HG02884 (cell line): ENCODE measurements around the gene AXL.
"Not testable (repeated sequence)": the region's sequence is repeated elsewhere in the genome, so short reads cannot be mapped to it uniquely, and the experiment has no call there.

Experiments used
- ATAC-seq: cut with Tn5 transposase; IDR thresholded peaks from one replicate; pipeline ENCODE4 v1.9.1; 2021; ENCODE audit warnings: mild to moderate bottlenecking, moderate library complexity; ENCODE audit not compliant: unreplicated experiment

The AXL gene

GRCh38 chr19:41218615-41219507 is at the start of gene AXL:
Gene AXL, plus strand, starts transcription at chr19:41219223. Its CDS starts 170 bp downstream, at chr19:41219393.
- ATAC-seq: no peak

- no peak for ATAC-seq
Observed at GRCh38 chr19:41172297-41173164, 46.5 kb upstream of the AXL start.

DNA sequence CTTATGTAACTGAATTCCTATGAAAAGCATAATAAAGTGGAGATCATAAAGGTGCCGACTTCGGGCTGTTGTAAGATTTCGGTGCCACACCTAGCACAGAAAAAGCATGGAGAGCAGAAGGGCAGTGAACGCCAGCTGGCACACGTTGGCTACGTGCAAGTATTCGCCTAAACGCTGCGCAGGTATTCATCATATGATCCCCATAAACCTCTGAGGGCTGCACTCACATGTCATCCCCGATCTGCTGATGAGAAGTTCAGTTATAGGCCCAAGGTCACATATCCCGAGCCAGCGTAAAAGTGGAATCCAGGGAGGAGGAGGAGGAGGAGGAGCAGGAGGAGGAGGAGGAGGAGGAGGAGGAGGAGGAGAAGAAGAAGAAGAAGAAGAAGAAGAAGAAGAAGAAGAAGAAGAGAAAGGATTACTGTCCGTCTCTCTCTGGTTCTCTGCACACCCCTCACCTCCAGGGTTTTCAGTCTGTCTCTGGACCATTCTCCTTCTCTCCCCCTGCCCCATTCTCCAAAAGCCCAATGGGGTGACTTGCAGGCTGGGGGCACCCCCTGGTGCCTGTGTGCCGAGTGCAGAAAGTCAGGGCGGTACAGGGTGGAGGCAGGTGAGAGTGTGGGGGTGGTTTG is 44.6 kb upstream of the AXL start:
- ATAC-seq: no peak

DNA sequence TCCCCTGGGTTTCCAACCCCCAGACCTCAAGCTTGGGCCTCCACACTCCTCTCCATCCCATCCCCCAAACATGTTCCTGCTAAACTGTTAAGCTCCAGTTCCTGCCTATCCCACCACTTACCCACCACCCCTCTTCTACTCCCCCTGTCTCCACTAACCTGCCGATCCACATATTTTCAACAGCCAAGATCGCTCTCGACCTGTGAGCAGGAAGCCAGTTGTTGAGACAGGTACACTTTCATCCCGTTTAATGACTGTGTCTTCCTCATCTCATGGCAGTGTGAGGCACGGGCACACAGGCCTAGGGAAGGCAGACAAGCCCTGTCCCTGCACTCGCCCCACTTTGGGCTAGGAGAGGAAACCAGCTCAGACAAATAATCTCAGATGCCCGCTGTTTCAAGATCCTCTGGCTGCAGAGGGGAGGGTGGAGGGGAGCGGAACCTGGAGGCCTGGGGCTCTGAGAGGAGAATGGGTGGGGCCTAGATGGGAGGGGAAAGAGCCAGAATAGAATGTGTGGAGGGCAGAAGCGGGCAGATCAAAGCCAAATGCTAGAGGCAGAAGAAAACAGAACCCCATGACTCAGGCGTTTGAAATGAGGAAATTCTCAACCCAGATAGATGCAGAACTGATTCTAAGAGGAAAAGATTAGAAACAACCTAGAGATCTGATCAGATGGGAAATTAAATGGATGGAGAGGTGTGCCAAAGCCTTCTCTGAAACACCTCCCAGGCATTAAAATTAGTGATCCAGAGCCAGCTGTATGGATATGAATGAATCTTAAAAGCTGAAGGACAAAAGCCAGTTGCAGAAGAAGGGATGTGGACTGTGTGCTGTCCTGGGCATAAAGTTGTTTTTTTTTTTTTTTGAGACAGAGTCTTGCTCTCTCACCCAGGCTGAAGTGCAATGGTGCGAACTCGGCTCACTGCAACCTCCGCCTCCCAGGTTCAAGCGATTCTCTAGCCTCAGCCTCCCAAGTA is 42.9 kb upstream of the AXL start:
- no peak for ATAC-seq

DNA sequence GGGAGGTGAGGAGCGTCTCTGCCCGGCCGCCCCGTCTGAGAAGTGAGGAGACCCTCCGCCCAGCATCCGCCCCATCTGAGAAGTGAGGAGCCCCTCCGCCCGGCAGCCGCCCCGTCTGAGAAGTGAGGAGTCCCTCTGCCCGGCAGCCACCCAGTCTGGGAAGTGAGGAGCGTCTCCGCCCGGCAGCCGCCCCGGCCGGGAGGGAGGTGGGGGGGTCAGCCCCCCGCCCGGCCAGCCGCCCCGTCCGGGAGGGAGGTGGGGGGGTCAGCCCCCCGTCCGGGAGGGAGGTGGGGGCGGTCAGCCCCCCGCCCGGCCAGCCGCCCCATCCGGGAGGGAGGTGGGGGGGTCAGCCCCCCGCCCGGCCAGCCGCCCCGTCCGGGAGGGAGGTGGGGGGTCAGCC is 38.9 kb upstream of the AXL start:
- not testable (repeated sequence) for ATAC-seq

DNA sequence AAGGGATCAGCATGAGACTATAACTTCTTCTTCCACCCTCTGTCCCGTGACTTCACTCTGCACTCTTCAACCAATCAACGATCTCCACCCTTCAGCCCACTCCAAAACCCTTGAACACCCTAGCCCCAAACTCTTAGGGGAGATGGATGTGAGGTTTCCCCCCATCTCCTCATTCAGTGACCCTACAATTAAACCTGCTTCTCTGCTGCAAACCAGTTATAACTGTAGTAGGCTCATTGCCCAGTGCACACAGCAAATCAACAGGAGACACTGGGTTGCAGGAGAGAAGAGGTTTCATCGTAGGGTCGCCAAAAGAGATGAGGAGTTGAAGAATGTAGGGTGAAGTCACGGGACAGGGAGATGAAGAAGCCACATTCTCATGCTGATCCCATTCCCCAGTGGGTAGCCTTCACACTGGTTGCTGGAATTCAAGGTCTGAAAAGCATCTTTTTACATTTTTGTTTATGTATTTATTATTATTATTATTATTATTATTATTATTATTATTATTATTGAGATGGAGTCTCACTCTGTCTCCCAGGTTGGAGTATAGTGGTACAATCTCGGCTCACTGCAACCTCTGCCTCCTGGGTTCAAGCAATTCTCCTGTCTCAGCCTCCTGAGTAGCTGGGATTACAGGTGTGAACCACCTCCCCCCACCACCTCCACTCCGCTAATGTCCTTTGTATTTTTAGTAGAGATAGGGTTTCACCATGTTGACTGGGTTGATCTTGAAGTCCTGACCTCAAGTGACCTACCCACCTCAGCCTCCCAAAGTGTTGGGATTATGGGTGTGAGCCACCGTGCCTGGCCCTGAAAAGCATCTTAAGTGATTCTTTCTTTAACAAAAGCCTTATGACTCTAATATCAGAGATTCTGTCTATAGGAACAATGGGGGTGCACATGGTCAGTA is 31.8 kb upstream of the AXL start:
- ATAC-seq: no peak

DNA sequence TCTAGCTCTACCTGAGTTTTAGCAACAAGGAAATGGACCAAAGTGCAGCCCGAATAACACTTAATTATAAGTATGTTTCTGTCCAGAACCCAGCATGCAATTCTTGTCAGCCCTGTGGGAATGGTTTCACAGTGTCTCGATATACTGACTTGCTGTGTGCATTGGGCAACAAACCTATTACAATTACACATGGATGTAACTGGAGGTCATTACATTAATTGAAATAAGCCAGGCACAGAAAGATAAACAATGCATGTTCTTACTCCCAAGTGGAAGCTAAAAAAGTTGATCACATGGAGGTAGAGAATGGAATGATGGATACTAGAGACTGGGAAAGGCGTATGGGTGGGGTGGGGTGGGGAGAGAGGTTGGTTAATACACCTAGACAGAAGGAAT is 31.1 kb upstream of the AXL start:
- ATAC-seq: no peak

DNA sequence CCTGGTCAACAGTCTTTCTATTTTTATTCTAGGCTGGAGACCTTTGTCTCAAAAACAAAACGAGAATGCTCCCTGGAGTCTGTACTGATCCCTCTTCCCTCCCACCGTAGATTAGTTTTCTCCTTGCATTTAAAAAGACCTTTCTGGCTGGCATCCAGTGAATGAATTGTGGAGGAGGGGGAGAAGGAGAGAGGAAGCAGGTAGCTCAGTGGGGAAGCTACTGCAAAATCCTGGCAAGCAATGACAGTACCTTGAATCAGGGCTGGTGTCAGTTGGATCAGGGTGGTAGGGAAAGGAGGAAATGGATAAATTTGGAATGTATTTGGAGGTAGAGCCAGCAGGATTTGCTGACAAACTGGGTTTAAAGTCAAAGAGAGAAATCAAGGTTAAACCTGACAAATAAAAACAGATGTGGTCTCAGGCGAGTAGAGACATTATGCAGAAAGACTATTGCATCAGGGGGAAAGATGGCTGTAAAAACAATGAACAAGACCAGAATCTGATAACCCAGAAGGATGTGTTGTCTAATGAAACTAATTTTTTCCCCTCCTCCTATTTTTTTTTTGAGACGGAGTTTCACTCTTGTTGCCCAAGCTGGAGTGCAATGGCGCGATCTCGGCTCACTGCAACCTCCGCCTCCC is 29.5 kb upstream of the AXL start:
- ATAC-seq: no peak

GRCh38 chr19:41192574-41193429 is 26.2 kb upstream of the AXL start, which contains the start of gene CYP2S1:
Gene CYP2S1, plus strand, starts transcription at chr19:41193219. Its CDS starts 46 bp downstream, at chr19:41193265.
- ATAC-seq: no peak

DNA sequence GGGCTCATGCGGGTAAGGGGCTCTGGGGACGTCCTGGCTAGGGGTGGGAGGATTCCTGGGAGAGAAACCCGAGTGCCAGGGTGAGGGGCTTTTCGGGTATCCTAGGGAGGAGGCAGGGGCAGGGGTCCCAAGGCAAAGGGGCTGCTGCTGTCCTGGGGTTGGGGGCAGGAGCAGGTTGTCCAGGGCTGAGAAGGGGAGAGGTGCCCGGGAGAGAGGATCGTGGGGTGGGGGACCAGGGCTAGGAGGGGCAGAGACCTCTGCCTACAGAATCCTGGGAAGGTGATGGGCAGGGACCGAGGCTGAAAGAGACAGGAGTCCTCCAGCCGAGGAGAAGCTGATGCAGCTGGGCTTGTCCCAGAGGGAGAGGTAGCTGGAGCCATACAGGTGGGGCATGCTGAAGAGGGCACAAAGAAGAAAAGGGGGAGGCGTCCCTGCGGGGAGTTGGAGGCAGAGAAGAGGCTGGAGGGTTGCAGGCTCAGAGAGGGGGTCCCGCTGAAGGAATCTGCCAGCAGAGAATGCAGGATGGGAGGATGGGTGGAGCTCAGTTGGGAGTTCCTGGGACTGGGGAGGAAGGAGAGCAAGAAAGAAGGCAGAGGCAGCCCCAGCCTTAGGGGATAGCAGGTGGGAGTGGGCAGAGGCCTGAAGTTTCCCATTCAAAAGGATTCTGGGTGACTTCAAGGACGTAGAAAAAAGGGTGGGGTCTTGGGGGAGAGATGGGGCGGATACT is 25.4 kb upstream of the AXL start:
- no peak for ATAC-seq

DNA sequence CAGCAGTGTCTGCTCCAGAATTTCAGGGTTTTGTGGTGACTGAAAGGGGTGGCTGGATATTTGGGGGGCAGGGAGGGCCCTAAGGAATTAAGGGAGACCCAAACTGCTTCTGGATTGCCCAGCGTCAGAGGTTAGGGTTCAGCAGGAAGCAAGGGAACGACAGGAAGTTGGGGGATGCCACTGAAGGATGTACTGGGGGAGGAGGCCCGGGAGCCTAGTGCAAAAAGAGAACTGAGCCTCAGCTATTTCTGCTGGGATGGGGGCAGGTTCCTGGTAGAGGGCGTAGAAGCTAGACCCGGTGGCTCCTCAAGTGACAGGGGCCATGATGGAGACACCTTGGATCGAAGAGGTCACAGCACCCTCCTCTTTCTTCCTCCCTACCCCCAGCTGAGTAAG is 24.9 kb upstream of the AXL start:
- ATAC-seq: no peak

DNA sequence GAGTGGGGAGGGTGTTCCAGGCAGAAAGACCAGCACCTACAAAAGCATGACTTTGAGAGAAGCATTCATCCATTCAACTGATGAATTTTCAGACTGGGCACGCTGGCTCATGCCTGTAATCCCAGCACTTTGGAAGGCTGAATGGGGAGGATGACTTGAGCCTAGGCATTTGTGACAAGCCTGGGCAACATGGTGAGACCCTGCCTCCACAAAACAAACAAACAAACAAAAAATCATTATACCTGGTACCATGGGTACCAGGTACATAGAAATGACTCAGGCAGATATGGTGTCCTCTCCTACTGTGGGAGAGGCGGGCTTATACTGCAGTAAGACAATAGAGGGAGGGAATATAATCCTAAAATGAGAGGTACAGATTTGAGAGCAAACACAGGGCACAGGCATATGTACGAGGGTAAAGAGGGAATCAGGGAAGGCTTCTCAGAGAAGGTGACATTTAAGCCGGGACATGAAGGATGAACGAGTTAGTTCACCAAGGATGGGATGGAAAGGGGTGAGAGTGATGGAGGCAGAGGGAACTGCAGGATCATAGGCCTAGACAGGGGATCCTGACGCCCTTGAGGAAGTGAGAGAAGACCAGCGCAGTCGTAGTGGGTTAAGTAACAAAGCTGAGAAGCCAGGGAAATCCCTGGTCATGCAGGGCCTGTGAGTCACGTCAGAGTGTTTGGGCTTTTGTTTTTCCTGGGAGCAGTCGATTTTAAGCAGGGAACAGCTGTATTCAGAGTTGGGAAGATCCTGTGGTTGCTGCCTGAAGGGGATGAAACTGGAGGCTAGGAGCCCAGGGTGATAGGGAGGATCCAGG is 23.1 kb upstream of the AXL start:
- ATAC-seq: no peak

GRCh38 chr19:41198559-41198958 is 20.5 kb upstream of the AXL start:
- ATAC-seq: no peak

DNA sequence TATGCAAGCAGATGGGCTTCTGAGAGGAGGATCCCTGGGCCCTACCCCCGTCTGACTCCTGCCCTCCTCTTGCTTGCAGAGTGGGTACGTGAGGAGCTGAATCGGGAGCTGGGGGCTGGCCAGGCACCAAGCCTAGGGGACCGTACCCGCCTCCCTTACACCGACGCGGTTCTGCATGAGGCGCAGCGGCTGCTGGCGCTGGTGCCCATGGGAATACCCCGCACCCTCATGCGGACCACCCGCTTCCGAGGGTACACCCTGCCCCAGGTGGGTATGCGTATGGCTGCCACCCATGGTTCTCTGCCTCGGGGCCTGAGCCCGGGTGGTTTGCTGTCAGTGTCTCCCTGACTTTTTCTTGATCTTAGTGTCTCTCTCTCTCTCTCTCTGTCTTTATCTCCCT is 15.7 kb upstream of the AXL start:
- ATAC-seq: no peak

- ATAC-seq: not testable (repeated sequence)
Observed at GRCh38 chr19:41204338-41204737, 14.7 kb upstream of the AXL start.

DNA sequence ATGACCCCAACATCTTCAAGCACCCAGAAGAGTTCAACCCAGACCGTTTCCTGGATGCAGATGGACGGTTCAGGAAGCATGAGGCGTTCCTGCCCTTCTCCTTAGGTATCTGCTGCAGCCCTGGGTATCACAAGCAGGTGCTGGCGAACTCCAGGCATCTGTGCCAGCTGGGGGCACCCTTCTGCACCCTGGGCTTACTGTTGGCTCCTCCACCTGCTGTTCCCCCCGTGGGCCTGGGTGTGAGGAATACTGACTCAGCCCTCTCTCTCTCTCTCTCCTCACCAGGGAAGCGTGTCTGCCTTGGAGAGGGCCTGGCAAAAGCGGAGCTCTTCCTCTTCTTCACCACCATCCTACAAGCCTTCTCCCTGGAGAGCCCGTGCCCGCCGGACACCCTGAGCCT is 13.0 kb upstream of the AXL start:
- no peak for ATAC-seq
